ENCODE results near the gene TMEM132C.

DNA sequence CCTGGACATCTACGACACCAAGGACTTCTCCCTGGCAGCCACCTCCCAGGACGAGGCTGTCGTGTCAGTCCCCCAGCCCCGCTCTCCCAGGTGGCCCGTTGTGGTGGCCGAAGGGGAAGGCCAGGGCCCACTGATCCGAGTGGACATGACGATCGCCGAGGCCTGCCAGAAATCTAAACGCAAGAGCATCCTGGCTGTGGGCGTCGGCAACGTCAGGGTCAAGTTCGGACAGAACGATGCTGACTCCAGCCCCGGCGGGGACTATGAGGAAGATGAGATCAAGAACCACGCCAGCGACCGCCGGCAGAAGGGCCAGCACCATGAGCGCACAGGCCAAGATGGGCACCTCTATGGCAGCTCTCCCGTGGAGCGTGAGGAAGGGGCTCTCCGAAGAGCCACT lies 438.2 kb downstream of the TMEM132C start:
- TF ChIP-seq, protein P1, sequence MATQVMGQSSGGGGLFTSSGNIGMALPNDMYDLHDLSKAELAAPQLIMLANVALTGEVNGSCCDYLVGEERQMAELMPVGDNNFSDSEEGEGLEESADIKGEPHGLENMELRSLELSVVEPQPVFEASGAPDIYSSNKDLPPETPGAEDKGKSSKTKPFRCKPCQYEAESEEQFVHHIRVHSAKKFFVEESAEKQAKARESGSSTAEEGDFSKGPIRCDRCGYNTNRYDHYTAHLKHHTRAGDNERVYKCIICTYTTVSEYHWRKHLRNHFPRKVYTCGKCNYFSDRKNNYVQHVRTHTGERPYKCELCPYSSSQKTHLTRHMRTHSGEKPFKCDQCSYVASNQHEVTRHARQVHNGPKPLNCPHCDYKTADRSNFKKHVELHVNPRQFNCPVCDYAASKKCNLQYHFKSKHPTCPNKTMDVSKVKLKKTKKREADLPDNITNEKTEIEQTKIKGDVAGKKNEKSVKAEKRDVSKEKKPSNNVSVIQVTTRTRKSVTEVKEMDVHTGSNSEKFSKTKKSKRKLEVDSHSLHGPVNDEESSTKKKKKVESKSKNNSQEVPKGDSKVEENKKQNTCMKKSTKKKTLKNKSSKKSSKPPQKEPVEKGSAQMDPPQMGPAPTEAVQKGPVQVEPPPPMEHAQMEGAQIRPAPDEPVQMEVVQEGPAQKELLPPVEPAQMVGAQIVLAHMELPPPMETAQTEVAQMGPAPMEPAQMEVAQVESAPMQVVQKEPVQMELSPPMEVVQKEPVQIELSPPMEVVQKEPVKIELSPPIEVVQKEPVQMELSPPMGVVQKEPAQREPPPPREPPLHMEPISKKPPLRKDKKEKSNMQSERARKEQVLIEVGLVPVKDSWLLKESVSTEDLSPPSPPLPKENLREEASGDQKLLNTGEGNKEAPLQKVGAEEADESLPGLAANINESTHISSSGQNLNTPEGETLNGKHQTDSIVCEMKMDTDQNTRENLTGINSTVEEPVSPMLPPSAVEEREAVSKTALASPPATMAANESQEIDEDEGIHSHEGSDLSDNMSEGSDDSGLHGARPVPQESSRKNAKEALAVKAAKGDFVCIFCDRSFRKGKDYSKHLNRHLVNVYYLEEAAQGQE (IDR thresholded peaks at IDR 0.05; ENCODE audit: insufficient read depth in 1 of 2, low read depth in 2 of 2, low read length in 2 of 2), result no peak
- TF ChIP-seq POLR2AphosphoS5 (IDR thresholded peaks at IDR 0.05; ENCODE audit: low read depth, low read length) (no peak), SIN3A (IDR thresholded peaks at IDR 0.05; ENCODE audit: borderline replicate concordance, insufficient read depth, low read length) (no peak), TAF1 (IDR thresholded peaks at IDR 0.05; ENCODE audit: borderline replicate concordance, insufficient read depth, low read length) (no peak)
